Measurements from ENCODE around the gene SPDYE2.
"Not testable (repeated sequence)": the region's sequence is repeated elsewhere in the genome, so short reads cannot be mapped to it uniquely, and the experiment has no call there.

The SPDYE2 gene

GRCh38 chr7:102599699-102600098, 48.7 kb downstream of the SPDYE2 start:
- not testable (repeated sequence) for DNase-seq

- not testable (repeated sequence) for DNase-seq
Observed at GRCh38 chr7:102602317-102602716, 51.3 kb downstream of the SPDYE2 start.

GRCh38 chr7:102604431-102605145, 53.6 kb downstream of the SPDYE2 start:
- DNase-seq: not testable (repeated sequence)

- DNase-seq: not testable (repeated sequence)
Observed at GRCh38 chr7:102606848-102607247, 55.8 kb downstream of the SPDYE2 start.

GRCh38 chr7:102609734-102610133, 58.7 kb downstream of the SPDYE2 start:
- DNase-seq: not testable (repeated sequence)

- DNase-seq: not testable (repeated sequence)
Observed at GRCh38 chr7:102610441-102610840, 59.4 kb downstream of the SPDYE2 start.

- DNase-seq: not testable (repeated sequence)
Observed at GRCh38 chr7:102611013-102611674, 60.1 kb downstream of the SPDYE2 start.

- DNase-seq: not testable (repeated sequence)
Observed at GRCh38 chr7:102611675-102612325, 60.8 kb downstream of the SPDYE2 start.
